SU-DHL-6 (cell line): ENCODE data around the gene APOL4.

Experiments used
- CTCF ChIP-seq: fragments of 200-600 bp; sonication (generic); IDR thresholded peaks from one replicate; pipeline ENCODE4 v1.5.1; 2017; ENCODE audit warnings: antibody characterized with exemption, mild to moderate bottlenecking, low read length, moderate library complexity; ENCODE audit not compliant: insufficient read depth, poor library complexity, severe bottlenecking
- EZH2phosphoT487 ChIP-seq: fragments of 200-600 bp; sonication (generic), shearing (Covaris generic); conservative IDR thresholded peaks from 2 replicates; pipeline ENCODE4 v1.6.1; 2018; ENCODE audit warnings: mild to moderate bottlenecking, antibody characterized with exemption, low read length, moderate library complexity, mixed read lengths

- TF ChIP-seq CTCF (no peak), EZH2phosphoT487 (no peak)
These were observed 2.5 kb upstream of the APOL4 start for GRCh38 chr22:36204001-36204631.
